Memory B cell (primary cell): ENCODE measurements around the gene KCNJ6.

Source experiments
- ATAC-seq: fragments of 150-1000 bp; cut with Tn5 transposase; 2 replicates; pipeline ENCODE4 v1.10.0; 2021; ENCODE audit warnings: low read depth, mild to moderate bottlenecking, moderate library complexity
- DNase-seq, 2 donors: peaks; one replicate each; pipeline ENCODE4 v3.0.0; 2022; ENCODE audit warnings: low spot score in 2 of 2
- H3K27ac Mint-ChIP-seq: one replicate; pipeline ENCODE4 v1.8.0; 2022; ENCODE audit warnings: mild to moderate bottlenecking, moderate library complexity, mixed read lengths
- H3K27me3 Mint-ChIP-seq: one replicate; pipeline ENCODE4 v1.8.0; 2022; ENCODE audit warnings: mixed read lengths
- H3K36me3 Mint-ChIP-seq: one replicate; pipeline ENCODE4 v1.8.0; 2022; ENCODE audit warnings: mild to moderate bottlenecking, mixed read lengths
- H3K4me1 Mint-ChIP-seq: one replicate; pipeline ENCODE4 v1.8.0; 2022; ENCODE audit warnings: mixed read lengths
- H3K4me3 Mint-ChIP-seq: one replicate; pipeline ENCODE4 v1.8.0; 2022; ENCODE audit warnings: mild to moderate bottlenecking, moderate library complexity, mixed read lengths
- H3K9me3 Mint-ChIP-seq: one replicate; pipeline ENCODE4 v1.8.0; 2022; ENCODE audit warnings: mixed read lengths

KCNJ6 gene

DNA sequence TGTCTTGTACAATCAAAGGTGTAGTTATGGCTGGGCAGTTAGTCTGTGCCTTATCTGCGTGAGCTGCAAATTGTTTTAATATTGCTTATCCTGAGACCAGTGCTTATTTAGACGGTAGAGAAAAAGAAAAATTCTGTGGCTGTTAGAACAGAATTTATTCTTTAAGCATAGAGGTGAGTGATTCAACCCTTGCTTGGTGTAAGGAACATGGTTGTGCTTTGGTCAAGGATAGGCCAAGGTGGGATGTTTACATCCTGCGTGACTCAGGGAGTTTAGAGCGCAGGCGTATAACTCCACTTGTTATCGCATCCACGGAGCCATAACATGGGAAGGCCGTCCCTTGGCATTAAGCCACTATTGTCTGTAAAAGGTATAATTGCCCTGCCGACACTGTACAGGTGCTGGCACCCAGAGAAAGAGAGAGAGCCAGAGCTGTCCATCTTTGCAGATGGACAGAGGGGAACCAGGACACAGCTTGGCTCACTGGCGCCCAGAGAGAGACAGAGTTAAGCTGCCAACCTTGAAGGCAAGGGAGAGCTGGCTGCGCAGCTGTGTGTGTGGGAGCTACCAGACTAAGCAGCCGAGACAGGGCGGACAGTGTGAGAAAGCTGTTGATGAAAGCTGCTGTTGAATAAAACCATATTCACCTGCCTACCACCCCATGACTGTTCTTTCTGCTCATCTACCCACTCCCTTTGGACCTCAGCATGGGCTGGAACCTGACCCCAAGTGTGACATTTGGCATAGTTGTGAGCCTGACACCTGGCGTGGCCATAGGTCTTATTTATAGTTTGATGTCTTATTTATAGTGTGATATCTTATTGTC is 349.3 kb downstream of the KCNJ6 start:
- Mint-ChIP-seq H3K9me3 (no peaks in the 10 kb centered on the region), H3K36me3 (no peaks in the 10 kb centered on the region), H3K27ac (no peak overlapping the region), H3K4me3 (no peak overlapping the region), H3K27me3 (peaks cover 3% of the 10 kb centered on the region), H3K4me1 (peaks cover 14% of the 10 kb centered on the region)
- ATAC-seq (no peak), DNase-seq (no peak)

DNA sequence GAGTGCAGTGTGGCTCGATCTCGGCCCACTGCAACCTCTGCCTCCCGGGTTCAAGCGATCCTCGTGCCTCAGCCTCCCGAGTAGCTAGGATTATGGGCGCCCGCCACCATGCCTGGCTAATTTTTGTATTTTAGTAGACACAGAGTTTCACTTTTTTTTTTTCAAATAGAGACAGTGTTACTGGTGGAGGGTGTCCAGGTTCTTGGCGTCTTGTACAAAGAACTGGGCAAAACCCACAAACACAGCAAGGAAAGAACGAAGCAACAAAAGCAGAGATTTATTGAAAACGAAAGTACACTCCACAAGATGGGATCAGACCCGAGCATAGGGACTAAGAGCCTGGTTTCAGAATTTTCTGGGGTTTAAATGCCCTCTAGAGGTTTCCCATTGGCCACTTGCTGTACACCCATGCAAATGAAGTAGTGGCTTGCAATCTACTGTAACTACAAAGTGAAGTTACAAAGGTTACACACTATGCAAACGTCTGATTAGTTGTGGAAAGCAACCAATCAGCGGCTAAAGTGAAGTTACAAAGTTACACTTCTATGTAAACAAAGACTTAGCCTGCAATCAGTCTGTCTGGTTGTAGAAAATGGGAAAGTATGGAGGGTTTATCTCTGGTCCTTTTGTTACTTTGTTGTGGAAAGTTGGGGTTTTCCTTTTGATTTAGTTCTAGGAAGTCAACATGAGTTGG is 350.6 kb downstream of the KCNJ6 start:
- no peak for DNase-seq
- no peak overlapping the region for H3K27ac Mint-ChIP-seq
- no peaks in the 10 kb centered on the region for H3K36me3 Mint-ChIP-seq
- peaks cover 14% of the 10 kb centered on the region for H3K4me1 Mint-ChIP-seq
- no peak for ATAC-seq
- no peaks in the 10 kb centered on the region for H3K9me3 Mint-ChIP-seq
- H3K27me3 Mint-ChIP-seq = peaks cover 3% of the 10 kb centered on the region
- H3K4me3 Mint-ChIP-seq = no peak overlapping the region

- ATAC-seq = no peak
- no peak for DNase-seq
- Mint-ChIP-seq H3K4me3 (peak overlapping the region; percentile 55), H3K4me1 (peaks cover 14% of the 10 kb centered on the region), H3K27me3 (peaks cover under 1% of the 10 kb centered on the region), H3K36me3 (no peaks in the 10 kb centered on the region), H3K9me3 (no peaks in the 10 kb centered on the region), H3K27ac (no peak overlapping the region)
These were observed 351.2 kb downstream of the KCNJ6 start for GRCh38 chr21:37564924-37565529.

GRCh38 chr21:37564341-37564923 is 351.8 kb downstream of the KCNJ6 start:
- Mint-ChIP-seq H3K4me1 (peaks cover 14% of the 10 kb centered on the region), H3K27ac (peak overlapping the region; percentile 97), H3K4me3 (peak overlapping the region; percentile 98), H3K9me3 (no peaks in the 10 kb centered on the region), H3K27me3 (no peaks in the 10 kb centered on the region), H3K36me3 (no peaks in the 10 kb centered on the region)
- DNase-seq (peak in 1 of 2 donors; percentile 53), ATAC-seq (peak; percentile 57)

DNA sequence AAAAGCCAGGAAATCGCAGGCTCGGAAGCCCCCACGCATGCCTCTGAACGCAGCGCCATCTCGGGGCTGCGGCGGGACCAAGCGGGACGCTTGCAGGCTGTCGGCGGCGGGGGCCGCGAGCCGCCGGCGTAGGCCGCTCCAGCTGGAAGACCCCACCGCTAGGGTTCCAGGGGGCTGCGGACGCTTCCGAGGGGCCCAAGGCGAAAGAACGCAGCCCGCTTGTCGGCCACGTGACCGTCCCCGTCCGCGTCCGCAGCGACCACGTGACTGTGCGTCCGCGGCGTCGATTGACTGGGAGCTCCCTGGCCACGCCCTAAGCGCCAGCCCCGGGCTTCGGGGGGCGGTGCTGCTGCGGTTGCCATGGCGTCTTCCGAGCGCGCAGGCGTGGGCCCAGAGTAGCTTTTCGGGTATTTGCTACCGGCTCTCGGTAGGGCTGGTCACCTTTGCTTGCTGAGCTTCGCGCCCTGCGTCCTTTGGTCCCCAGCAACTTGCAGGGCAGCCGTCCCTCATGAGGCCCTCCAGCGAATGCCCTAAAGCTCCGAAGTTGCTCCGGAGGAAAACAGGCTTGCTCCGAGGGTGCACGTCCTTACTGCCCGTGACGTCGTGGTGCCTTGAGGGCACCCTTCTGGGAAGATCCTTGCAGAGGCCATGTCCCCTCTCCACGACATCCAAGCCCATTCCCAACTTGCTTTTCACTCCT is 352.5 kb downstream of the KCNJ6 start:
- no peaks in the 10 kb centered on the region for H3K27me3 Mint-ChIP-seq
- H3K4me1 Mint-ChIP-seq = peaks cover 14% of the 10 kb centered on the region
- DNase-seq (peak; percentile 82 to 83), ATAC-seq (peak; percentile 93)
- H3K9me3 Mint-ChIP-seq = peaks cover 3% of the 10 kb centered on the region
- H3K27ac Mint-ChIP-seq = peak overlapping the region; percentile 97
- peak overlapping the region; percentile 98 for H3K4me3 Mint-ChIP-seq
- peaks cover 1% of the 10 kb centered on the region for H3K36me3 Mint-ChIP-seq

- ATAC-seq = peak; percentile 5
- peaks cover 3% of the 10 kb centered on the region for H3K36me3 Mint-ChIP-seq
- H3K4me1 Mint-ChIP-seq = peaks cover 14% of the 10 kb centered on the region
- DNase-seq = no peak
- peak overlapping the region; percentile 97 for H3K27ac Mint-ChIP-seq
- peaks cover 8% of the 10 kb centered on the region for H3K9me3 Mint-ChIP-seq
- H3K4me3 Mint-ChIP-seq = peak overlapping the region; percentile 98
- H3K27me3 Mint-ChIP-seq = peaks cover 2% of the 10 kb centered on the region
These were observed 353.2 kb downstream of the KCNJ6 start for GRCh38 chr21:37562920-37563640.

- peak overlapping the region; percentile 98 for H3K4me3 Mint-ChIP-seq
- peak overlapping the region; percentile 97 for H3K27ac Mint-ChIP-seq
- H3K36me3 Mint-ChIP-seq = peaks cover 3% of the 10 kb centered on the region
- DNase-seq (no peak), ATAC-seq (no peak)
- peaks cover 17% of the 10 kb centered on the region for H3K4me1 Mint-ChIP-seq
- peaks cover 8% of the 10 kb centered on the region for H3K9me3 Mint-ChIP-seq
- H3K27me3 Mint-ChIP-seq = peaks cover 2% of the 10 kb centered on the region
These were observed 354.0 kb downstream of the KCNJ6 start for GRCh38 chr21:37561941-37562919.

GRCh38 chr21:37561506-37561905 is 354.8 kb downstream of the KCNJ6 start:
- Mint-ChIP-seq H3K4me1 (peaks cover 20% of the 10 kb centered on the region), H3K36me3 (peaks cover 3% of the 10 kb centered on the region), H3K27ac (no peak overlapping the region), H3K4me3 (no peak overlapping the region), H3K9me3 (peaks cover 8% of the 10 kb centered on the region), H3K27me3 (peaks cover 2% of the 10 kb centered on the region)
- DNase-seq (no peak), ATAC-seq (no peak)

DNA sequence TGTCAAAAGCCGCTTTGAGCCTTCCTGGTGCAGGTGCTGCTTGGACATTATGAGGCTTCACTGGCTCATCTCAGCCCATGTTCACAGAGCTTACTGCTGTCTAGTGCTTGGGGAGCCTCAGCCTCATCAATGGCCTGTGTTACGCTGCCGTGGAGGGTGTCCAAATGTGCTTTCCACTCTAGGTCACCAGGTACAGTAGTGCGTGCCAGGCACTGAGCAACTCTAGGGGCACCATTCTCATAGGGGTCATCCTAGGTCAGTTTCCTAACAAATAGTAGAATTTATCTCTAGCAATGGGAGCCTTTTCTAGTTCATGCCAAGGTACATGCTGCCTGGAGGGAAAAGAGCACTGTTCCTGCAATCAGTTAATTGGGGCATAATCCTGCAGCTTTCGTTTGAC is 355.9 kb downstream of the KCNJ6 start:
- H3K36me3 Mint-ChIP-seq = peaks cover 3% of the 10 kb centered on the region
- no peak overlapping the region for H3K4me3 Mint-ChIP-seq
- DNase-seq (no peak), ATAC-seq (no peak)
- H3K9me3 Mint-ChIP-seq = peaks cover 8% of the 10 kb centered on the region
- H3K27ac Mint-ChIP-seq = no peak overlapping the region
- peaks cover 3% of the 10 kb centered on the region for H3K27me3 Mint-ChIP-seq
- peaks cover 22% of the 10 kb centered on the region for H3K4me1 Mint-ChIP-seq

- no peak for ATAC-seq
- Mint-ChIP-seq H3K4me1 (peaks cover 13% of the 10 kb centered on the region), H3K27me3 (peaks cover 5% of the 10 kb centered on the region), H3K27ac (no peak overlapping the region), H3K36me3 (peaks cover 3% of the 10 kb centered on the region), H3K4me3 (no peak overlapping the region), H3K9me3 (peaks cover 8% of the 10 kb centered on the region)
- no peak for DNase-seq
These were observed 357.5 kb downstream of the KCNJ6 start for GRCh38 chr21:37558676-37559211.
